Hepatocyte (in vitro differentiated cells): ENCODE measurements around the gene OTUD5.

Experiments
- CTCF ChIP-seq: fragments of 200-600 bp; sonication (generic); IDR thresholded peaks from 2 replicates; pipeline ENCODE4 v1.5.1; 2016; ENCODE audit warnings: antibody characterized with exemption, mild to moderate bottlenecking; ENCODE audit not compliant: poor library complexity
- EZH2 ChIP-seq: fragments of 200-600 bp; sonication (generic); IDR thresholded peaks from 2 replicates; pipeline ENCODE4 v1.6.1; 2016; ENCODE audit warnings: antibody characterized with exemption, mild to moderate bottlenecking, borderline replicate concordance
- EZH2phosphoT487 ChIP-seq: fragments of 200-600 bp; sonication (generic); IDR thresholded peaks from one replicate; pipeline ENCODE4 v1.6.1; 2018; ENCODE audit warnings: antibody characterized with exemption, mild to moderate bottlenecking, low read depth, moderate library complexity; ENCODE audit not compliant: unreplicated experiment, severe bottlenecking

GRCh38 chrX:48942895-48943294 is 14.5 kb downstream of the OTUD5 start:
- no peak for TF ChIP-seq CTCF
- no peak for TF ChIP-seq EZH2
- TF ChIP-seq EZH2phosphoT487, result no peak
